IMR-90 (cell line): ENCODE measurements around the gene FNDC11. TPM values are rescaled to one million over a fixed set of nuclear protein-coding genes. Genes with fewer than 3 reads are reported as not detected.

Source experiments
- ATAC-seq: fragments of 200-7000 bp; cut with Tn5 transposase; 2 replicates; pipeline ENCODE4 v1.9.1; 2020; ENCODE audit warnings: low read depth, mild to moderate bottlenecking, moderate library complexity
- BruUV-seq: library from RNA; stranded (reverse); fragments of 400-500 nt; replicated peaks from 2 replicates; lab custom pipeline; 2021; lab: Mats Ljungman, UMichigan
- CTCF ChIA-PET: fragments of 300-600 bp; formaldehyde crosslinking; extraction: SDS; loops from one replicate; lab custom pipeline; 2021; ENCODE audit warnings: antibody characterized with exemption; lab: Yijun Ruan, JAX
- POLR2A ChIA-PET: fragments of 300-600 bp; sonication (Branson Sonifier 250); formaldehyde crosslinking; loops from one replicate; lab custom pipeline; 2022; ENCODE audit warnings: antibody characterized with exemption; ENCODE audit not compliant: unreplicated experiment; lab: Charles Lee
- DNase-seq: peaks from one replicate; pipeline ENCODE4 v3.0.0; 2013
- H2AFZ ChIP-seq: replicated peaks from 2 replicates; pipeline ENCODE3; 2013; ENCODE audit warnings: low read length, mild to moderate bottlenecking; ENCODE audit not compliant: poor library complexity
- H2AK5ac ChIP-seq: 2 replicates; pipeline ENCODE4 v1.6.1; 2013; ENCODE audit warnings: low read depth, low read length, inconsistent platforms
- H2AK9ac ChIP-seq: replicated peaks from 2 replicates; pipeline ENCODE3; 2013; ENCODE audit warnings: mild to moderate bottlenecking, low read depth, low read length, moderate library complexity; ENCODE audit not compliant: poor library complexity
- H2BK120ac ChIP-seq: 2 replicates; pipeline ENCODE4 v1.6.1; 2013; ENCODE audit warnings: low read depth, low read length, inconsistent platforms
- H2BK15ac ChIP-seq: 3 replicates; pipeline ENCODE4 v1.6.1; 2013; ENCODE audit warnings: low read depth, low read length, inconsistent platforms
- H2BK20ac ChIP-seq: 2 replicates; pipeline ENCODE4 v1.6.1; 2013; ENCODE audit warnings: low read depth, mild to moderate bottlenecking, inconsistent platforms, low read length, moderate library complexity
- H2BK5ac ChIP-seq: 2 replicates; pipeline ENCODE4 v1.6.1; 2013; ENCODE audit warnings: mild to moderate bottlenecking, low read depth, low read length, inconsistent platforms; ENCODE audit not compliant: poor library complexity, severe bottlenecking
- H3K14ac ChIP-seq: replicated peaks from 2 replicates; pipeline ENCODE4 v1.6.1; 2013; ENCODE audit warnings: low read depth, low read length, inconsistent platforms
- H3K18ac ChIP-seq: 2 replicates; pipeline ENCODE4 v1.6.1; 2013; ENCODE audit warnings: low read depth, low read length, control low read depth
- H3K23ac ChIP-seq: 2 replicates; pipeline ENCODE4 v1.6.1; 2013; ENCODE audit warnings: low read depth, low read length, inconsistent platforms
- H3K27ac ChIP-seq: 2 replicates; pipeline ENCODE4 v1.5.1; 2013; ENCODE audit warnings: mild to moderate bottlenecking, control low read depth, low read length; ENCODE audit not compliant: insufficient read depth
- H3K27me3 ChIP-seq: 2 replicates; pipeline ENCODE4 v1.6.1; 2013; ENCODE audit warnings: low read length; ENCODE audit not compliant: control insufficient read depth, insufficient read depth
- H3K36me3 ChIP-seq: 2 replicates; pipeline ENCODE4 v1.6.1; 2013; ENCODE audit warnings: low read length, mixed read lengths; ENCODE audit not compliant: control insufficient read depth, insufficient read depth
- H3K4ac ChIP-seq: 2 replicates; pipeline ENCODE4 v1.6.1; 2013; ENCODE audit warnings: low read depth, low read length, inconsistent platforms
- H3K4me1 ChIP-seq: 2 replicates; pipeline ENCODE4 v1.6.1; 2013; ENCODE audit warnings: low read length, mixed read lengths; ENCODE audit not compliant: control insufficient read depth, insufficient read depth
- H3K4me2 ChIP-seq: 2 replicates; pipeline ENCODE4 v1.6.1; 2013; ENCODE audit warnings: low read depth, mild to moderate bottlenecking, control low read depth, low read length, moderate library complexity
- H3K4me3 ChIP-seq: 2 replicates; pipeline ENCODE4 v1.5.1; 2013; ENCODE audit warnings: low read depth, mild to moderate bottlenecking, control low read depth, low read length, moderate library complexity; ENCODE audit not compliant: insufficient read depth
- H3K56ac ChIP-seq: 2 replicates; pipeline ENCODE4 v1.6.1; 2013; ENCODE audit warnings: low read length, inconsistent platforms; ENCODE audit not compliant: insufficient read depth; ENCODE audit errors: extremely low read depth
- H3K79me1 ChIP-seq, 2 experiments: 2 replicates each; pipeline ENCODE4 v1.6.1; 2013; ENCODE audit warnings: low read length in 2 of 2, inconsistent platforms in 1 of 2, low read depth in 1 of 2
- H3K9ac ChIP-seq: 2 replicates; pipeline ENCODE4 v1.6.1; 2013; ENCODE audit warnings: low read depth, low read length, control low read depth
- H3K9me1 ChIP-seq: 2 replicates; pipeline ENCODE4 v1.6.1; 2013; ENCODE audit warnings: low read length, inconsistent platforms; ENCODE audit not compliant: insufficient read depth
- H3K9me3 ChIP-seq: 2 replicates; pipeline ENCODE4 v1.6.1; 2013; ENCODE audit warnings: low read length; ENCODE audit not compliant: control insufficient read depth, insufficient read depth
- H4K20me1 ChIP-seq: 2 replicates; pipeline ENCODE4 v1.6.1; 2013; ENCODE audit warnings: low read length, inconsistent platforms; ENCODE audit not compliant: insufficient read depth
- H4K5ac ChIP-seq: 2 replicates; pipeline ENCODE4 v1.6.1; 2013; ENCODE audit warnings: mild to moderate bottlenecking, low read depth, low read length, control low read depth
- H4K8ac ChIP-seq, 2 experiments: 2 replicates each; pipeline ENCODE4 v1.6.1; 2013; ENCODE audit warnings: low read depth in 2 of 2, low read length in 2 of 2, control low read depth in 1 of 2, inconsistent platforms in 1 of 2
- H4K91ac ChIP-seq: 2 replicates; pipeline ENCODE4 v1.6.1; 2013; ENCODE audit warnings: low read depth, low read length, inconsistent platforms; ENCODE audit not compliant: insufficient read depth
- BHLHE40 ChIP-seq: fragments of 150-350 bp; IDR thresholded peaks from 2 replicates; pipeline ENCODE4 v1.6.1; 2016; ENCODE audit warnings: mild to moderate bottlenecking, low read depth, low read length
- ELK1 ChIP-seq: fragments of 150-350 bp; IDR thresholded peaks from 2 replicates; pipeline ENCODE4 v1.6.1; 2016; ENCODE audit warnings: low read depth, mild to moderate bottlenecking, low read length, moderate library complexity, borderline replicate concordance
- MAZ ChIP-seq: IDR thresholded peaks from 2 replicates; pipeline ENCODE4 v1.6.1; 2012; ENCODE audit warnings: low read depth, mild to moderate bottlenecking, low read length, improper control_type of control experiment, moderate library complexity, borderline replicate concordance
- MXI1 ChIP-seq: IDR thresholded peaks from 2 replicates; pipeline ENCODE4 v1.6.1; 2012; ENCODE audit warnings: low read depth, mild to moderate bottlenecking, low read length, moderate library complexity, borderline replicate concordance
- POLR2A ChIP-seq: IDR thresholded peaks from 2 replicates; pipeline ENCODE4 v1.6.1; 2012; ENCODE audit warnings: mild to moderate bottlenecking, low read depth, low read length
- RCOR1 ChIP-seq: IDR thresholded peaks from 2 replicates; pipeline ENCODE4 v1.6.1; 2012; ENCODE audit warnings: mild to moderate bottlenecking, low read length, improper control_type of control experiment; ENCODE audit not compliant: insufficient replicate concordance
- RFX5 ChIP-seq: IDR thresholded peaks from 2 replicates; pipeline ENCODE4 v1.8.0; 2012; ENCODE audit warnings: low read depth, mild to moderate bottlenecking, low read length, moderate library complexity
- USF2 ChIP-seq: fragments of 150-350 bp; IDR thresholded peaks from 2 replicates; pipeline ENCODE4 v1.6.1; 2017; ENCODE audit warnings: mild to moderate bottlenecking, antibody characterized with exemption, low read length, low read depth
- WGBS, 2 experiments: methylation state at CpG; one replicate each; pipeline versions ENCODE4 v1.1.5 to v1.1.7; 2013; ENCODE audit warnings: missing lambda C conversion rate in 2 of 2; ENCODE audit not compliant: insufficient read length in 1 of 2; ENCODE audit errors: extremely low coverage in 2 of 2; 5-methylcytosine and 5-hydroxymethylcytosine counted together
- dilution Hi-C: fragments of 300-500 bp; cut with HindIII; formaldehyde crosslinking; loops from one replicate; pipeline ENCODE4 v1.14.3; 2018; ENCODE audit warnings: low sequenced_read_pairs; ENCODE audit not compliant: unreplicated experiment
- in situ Hi-C: fragments of 300-500 bp; cut with MboI; formaldehyde crosslinking; loops from 3 replicates; pipeline ENCODE4 v1.14.3; 2019; ENCODE audit warnings: low sequenced_read_pairs, inconsistent platforms, mixed read lengths
- intact Hi-C: fragments of 100-400 bp; cut with micrococcal nuclease; formaldehyde crosslinking; loops from 2 replicates; pipeline ENCODE4 v1.10.0; 2022
- polyA plus RNA-seq, 3 experiments: library from polyadenylated mRNA; depleted of rRNA; stranded (reverse); fragments of >200 nt; gene quantifications; 2 replicates each; pipeline ENCODE4 v1.2.3, GENCODE V29; 2012; ENCODE audit warnings: low replicate concordance in 1 of 3
- total RNA-seq: library from RNA; depleted of rRNA; stranded (reverse); fragments of >200 nt; gene quantifications from 2 replicates; pipeline ENCODE4 v1.2.3, GENCODE V29; 2012

Gene FNDC11
- total and polyA plus RNA-seq, 2 of the 4 experiments (the other 2 are of a cell fraction) = 0.36 to 1.0 TPM

- POLR2A ChIA-PET = no interaction called here
These were observed 18.9 kb upstream of the FNDC11 start for GRCh38 chr20:63534831-63535651.

More at GRCh38 chr20:63534831-63535651, 18.9 kb upstream of the FNDC11 start:
- H2BK20ac ChIP-seq = no peak overlapping the region
- no peak overlapping the region for H2BK120ac ChIP-seq
- no peaks in the 10 kb centered on the region for H3K9me1 ChIP-seq
- H2BK15ac ChIP-seq = no peak overlapping the region
- H3K18ac ChIP-seq = no peak overlapping the region
- dilution Hi-C loops (no loop called here), in situ Hi-C loops (loop anchor here (10.0 kb wide), 2 partner anchors 330 to 440 kb away; partner anchors contain the start of genes ABHD16B, SAMD10 and TPD52L2), intact Hi-C loops (loop anchor here (5.0 to 10.0 kb wide), 3 partner anchors 120 to 522 kb away; partner anchors contain the start of genes RTEL1, STMN3 and UCKL1)
- no peak overlapping the region for H4K8ac ChIP-seq
- no peak overlapping the region for H2BK5ac ChIP-seq
- peaks cover 4% of the 10 kb centered on the region; the same call in 1 of the 2 replicates for H3K27me3 ChIP-seq
- no peak overlapping the region for H3K14ac ChIP-seq
- H2AFZ ChIP-seq = no peak overlapping the region
- H3K4me1 ChIP-seq = no peaks in the 10 kb centered on the region; the same call in 1 of the 2 replicates
- CTCF ChIA-PET = no interaction called here
- H3K4ac ChIP-seq = no peak overlapping the region
- 58% methylated on average over 20 of the region's 49 CpGs; no CpG with 5 or more reads in 1 of the 2 experiments for WGBS, 2 experiments
- H3K4me3 ChIP-seq = no peak overlapping the region
- no TSS peak for BruUV-seq
- no peaks in the 10 kb centered on the region for H3K36me3 ChIP-seq
- H2AK9ac ChIP-seq = peak overlapping the region; percentile 16
- no peaks in the 10 kb centered on the region for H4K20me1 ChIP-seq
- no peak overlapping the region for H2AK5ac ChIP-seq
- H3K9ac ChIP-seq = no peak overlapping the region
- DNase-seq (no peak), ATAC-seq (no peak)
- H3K23ac ChIP-seq = no peak overlapping the region
- H3K27ac ChIP-seq = no peak overlapping the region
- H3K56ac ChIP-seq = no peak overlapping the region
- no peaks in the 10 kb centered on the region for H3K79me1 ChIP-seq
- no peaks in the 10 kb centered on the region for H3K9me3 ChIP-seq
- no peak overlapping the region for H4K91ac ChIP-seq
- no peak for TF ChIP-seq RFX5
- no peak for TF ChIP-seq BHLHE40
- no peak for TF ChIP-seq ELK1
- TF ChIP-seq MXI1 = no peak
- no peak for TF ChIP-seq POLR2A
- TF ChIP-seq MAZ = no peak
- no peak for TF ChIP-seq USF2
- no peak for TF ChIP-seq RCOR1
- no peak overlapping the region for H4K5ac ChIP-seq
- no peak overlapping the region for H3K4me2 ChIP-seq
